Cardiac fibroblast (primary cell): ENCODE results near the gene ETS2.

Experiments used
- DNase-seq, 2 donors: peaks; one replicate each; pipeline versions ENCODE4 v3.0.0 to v3.0.0-alpha.2; 2010; ENCODE audit warnings: low read depth in 2 of 2
- H3K4me3 ChIP-seq, 2 donors: replicated peaks in 1 of 2; 1 replicate in 1 of 2; 2 replicates in 1 of 2; pipeline ENCODE4 v1.5.1; 2011; ENCODE audit warnings: low read depth in 2 of 2, low read length in 2 of 2, mild to moderate bottlenecking in 2 of 2, moderate library complexity in 1 of 2
- TF ChIP-seq, protein P1 (sequence below): IDR thresholded peaks from one replicate; pipeline ENCODE4 v1.5.1; 2011; ENCODE audit warnings: low read depth, mild to moderate bottlenecking, low read length, inconsistent platforms

ETS2 gene

DNA sequence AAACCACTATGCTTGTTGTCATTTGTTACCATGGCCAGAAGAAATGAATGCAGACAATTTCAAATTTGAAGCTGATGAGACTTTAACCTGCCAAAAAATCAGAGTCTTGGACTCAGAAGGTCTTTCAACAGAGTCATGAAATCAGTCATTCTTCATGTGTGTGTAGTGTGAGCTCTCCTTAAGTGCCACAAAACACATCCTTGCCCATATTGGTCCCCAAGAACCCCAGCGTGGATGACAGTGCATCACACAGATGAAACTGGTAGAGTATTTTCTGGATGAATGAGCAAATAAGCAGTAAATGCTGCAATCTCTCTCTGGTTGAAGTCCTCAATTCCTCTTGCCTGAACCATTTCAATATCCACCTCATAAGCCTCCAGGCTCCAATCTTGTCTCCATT lies 28.7 kb upstream of the ETS2 start:
- TF ChIP-seq, protein P1, sequence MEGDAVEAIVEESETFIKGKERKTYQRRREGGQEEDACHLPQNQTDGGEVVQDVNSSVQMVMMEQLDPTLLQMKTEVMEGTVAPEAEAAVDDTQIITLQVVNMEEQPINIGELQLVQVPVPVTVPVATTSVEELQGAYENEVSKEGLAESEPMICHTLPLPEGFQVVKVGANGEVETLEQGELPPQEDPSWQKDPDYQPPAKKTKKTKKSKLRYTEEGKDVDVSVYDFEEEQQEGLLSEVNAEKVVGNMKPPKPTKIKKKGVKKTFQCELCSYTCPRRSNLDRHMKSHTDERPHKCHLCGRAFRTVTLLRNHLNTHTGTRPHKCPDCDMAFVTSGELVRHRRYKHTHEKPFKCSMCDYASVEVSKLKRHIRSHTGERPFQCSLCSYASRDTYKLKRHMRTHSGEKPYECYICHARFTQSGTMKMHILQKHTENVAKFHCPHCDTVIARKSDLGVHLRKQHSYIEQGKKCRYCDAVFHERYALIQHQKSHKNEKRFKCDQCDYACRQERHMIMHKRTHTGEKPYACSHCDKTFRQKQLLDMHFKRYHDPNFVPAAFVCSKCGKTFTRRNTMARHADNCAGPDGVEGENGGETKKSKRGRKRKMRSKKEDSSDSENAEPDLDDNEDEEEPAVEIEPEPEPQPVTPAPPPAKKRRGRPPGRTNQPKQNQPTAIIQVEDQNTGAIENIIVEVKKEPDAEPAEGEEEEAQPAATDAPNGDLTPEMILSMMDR = no peak
- H3K4me3 ChIP-seq = no peak overlapping the region
- DNase-seq = no peak

DNA sequence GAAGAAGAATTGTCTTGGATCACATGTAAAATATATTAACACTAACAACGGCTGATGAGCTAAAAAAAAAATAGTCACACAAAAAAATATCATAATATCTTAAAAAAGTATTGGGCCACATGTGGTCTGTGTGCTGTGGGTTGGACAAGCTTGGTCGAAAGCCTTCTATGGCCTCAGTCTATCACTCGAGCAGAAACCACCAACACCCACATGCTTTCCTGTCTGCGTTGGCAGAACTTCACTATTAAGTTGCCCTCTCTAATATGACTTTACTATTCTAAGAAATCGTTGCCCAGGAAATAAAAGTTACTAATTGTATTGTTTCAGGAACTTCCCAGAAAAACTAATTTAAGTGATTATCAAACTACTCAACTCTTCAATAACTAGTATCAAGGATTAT lies 28.2 kb upstream of the ETS2 start:
- TF ChIP-seq, protein P1 = no peak
- DNase-seq = no peak
- H3K4me3 ChIP-seq = no peak overlapping the region

DNA sequence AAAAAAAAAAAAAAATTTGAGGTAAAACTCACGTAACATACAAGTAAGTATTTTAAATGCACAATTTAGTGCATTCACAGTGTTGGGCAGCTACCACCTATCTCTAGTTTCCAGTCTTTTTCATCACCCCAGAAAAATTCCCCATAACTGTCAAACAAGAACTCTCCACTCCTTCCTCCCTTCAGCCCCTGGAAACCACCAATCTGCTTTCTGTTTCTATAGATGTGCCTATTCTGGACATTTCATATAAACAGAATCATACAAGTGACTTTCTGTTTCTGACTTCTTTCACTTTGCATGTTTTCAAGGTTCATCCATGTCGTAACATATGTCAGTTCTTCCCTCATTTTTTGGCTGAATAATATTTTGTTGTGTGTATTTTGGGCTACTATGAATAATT lies 24.9 kb upstream of the ETS2 start:
- H3K4me3 ChIP-seq = no peak overlapping the region
- DNase-seq = no peak
- TF ChIP-seq, protein P1 = no peak

DNA sequence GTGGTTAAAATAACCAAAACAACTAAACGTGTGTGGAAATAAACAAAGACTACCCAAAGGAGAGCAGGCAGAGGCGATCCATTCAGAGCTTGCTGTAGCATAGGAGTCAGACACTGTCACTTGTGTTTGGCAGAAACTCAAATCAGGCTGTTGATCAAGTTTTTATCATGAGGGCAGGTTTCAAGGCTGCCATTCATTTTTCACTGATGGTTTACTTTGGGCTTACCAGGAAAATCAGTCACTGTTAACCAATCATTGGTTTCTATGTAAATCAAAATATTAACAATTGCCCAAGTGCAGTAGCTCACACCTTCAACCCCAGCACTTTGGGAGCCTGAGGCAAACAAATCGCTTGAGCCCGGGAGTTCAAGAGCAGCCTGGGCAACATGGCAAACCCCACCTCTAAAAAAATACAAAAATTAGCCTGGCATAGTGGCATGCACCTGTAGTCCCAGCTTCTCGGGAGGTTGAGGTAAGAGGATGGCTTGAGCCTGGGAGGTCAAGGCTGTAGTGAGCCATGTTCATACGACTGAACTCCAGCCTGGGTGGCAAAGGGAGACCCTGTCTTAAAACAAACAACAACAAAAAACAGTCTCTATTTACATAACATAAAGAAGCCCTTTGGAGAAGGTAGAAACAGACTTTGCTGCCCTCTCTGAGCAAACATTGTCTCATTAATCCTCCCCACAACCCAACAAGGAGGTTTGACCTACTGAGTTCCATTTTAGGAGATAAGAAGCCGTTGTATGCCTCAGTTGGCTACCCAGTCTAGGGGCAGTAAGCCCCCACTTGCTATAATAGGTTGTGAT lies 21.1 kb upstream of the ETS2 start:
- DNase-seq = no peak
- TF ChIP-seq, protein P1 = no peak
- H3K4me3 ChIP-seq = no peak overlapping the region

DNA sequence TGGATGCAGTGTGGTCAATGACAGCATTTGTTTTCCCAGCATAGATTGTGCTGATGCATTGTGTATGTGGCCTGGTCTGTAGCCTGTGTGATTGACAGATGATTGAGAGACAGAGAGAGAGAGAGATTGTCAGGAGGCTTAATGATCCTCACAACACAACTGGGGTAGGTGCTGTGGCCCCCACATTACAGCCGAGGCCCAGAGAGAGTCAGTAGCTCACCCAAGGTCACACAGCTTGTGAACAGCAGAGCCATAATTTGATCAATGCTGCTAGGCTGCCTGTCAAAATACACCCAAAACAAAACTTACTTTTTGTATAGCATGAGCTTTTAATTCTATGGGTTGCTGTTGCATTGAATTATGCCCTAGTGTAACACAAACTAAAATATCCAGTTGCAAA lies 20.2 kb upstream of the ETS2 start:
- no peak overlapping the region for H3K4me3 ChIP-seq
- TF ChIP-seq, protein P1 = no peak
- DNase-seq = no peak

DNA sequence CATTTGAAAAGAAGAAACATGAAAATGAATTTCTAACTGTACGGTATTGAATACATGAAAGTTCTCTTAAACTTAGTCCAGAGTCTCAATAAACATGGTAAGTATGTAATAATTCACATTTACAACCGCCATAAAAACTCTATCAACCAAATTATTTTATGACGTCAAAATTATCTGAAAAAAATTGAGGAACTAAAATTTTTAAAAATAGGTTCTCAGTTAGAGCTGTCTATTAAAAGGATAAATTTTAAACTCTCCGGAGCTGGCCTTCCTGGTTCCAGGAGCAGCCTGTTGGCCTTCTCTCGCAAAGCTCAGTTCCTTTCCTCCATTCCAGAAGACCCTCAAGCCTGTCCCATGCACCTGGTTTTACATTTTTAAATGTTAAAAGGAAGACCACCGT lies 18.7 kb upstream of the ETS2 start:
- TF ChIP-seq, protein P1 = no peak
- no peak overlapping the region for H3K4me3 ChIP-seq
- no peak for DNase-seq
